Colonic mucosa (tissue), 4 donors: ENCODE measurements around the gene MPST. TPM values are rescaled to one million over a fixed set of nuclear protein-coding genes. Genes with fewer than 3 reads are reported as not detected.
A peak's percentile ranks its signal among the peaks of the same experiment; 100 is the strongest.

ENCODE experiments used
- DNase-seq: peaks from one replicate; pipeline ENCODE4 v3.0.0-alpha.2; 2020
- H3K27ac ChIP-seq: fragments of 200-600 bp; one replicate; pipeline ENCODE4 v1.8.0; 2021
- H3K27me3 ChIP-seq: fragments of 200-600 bp; one replicate; pipeline ENCODE4 v1.8.0; 2021
- H3K36me3 ChIP-seq: fragments of 200-600 bp; one replicate; pipeline ENCODE4 v1.8.0; 2021
- H3K4me1 ChIP-seq: fragments of 200-600 bp; one replicate; pipeline ENCODE4 v1.8.0; 2021; ENCODE audit warnings: mild to moderate bottlenecking
- H3K4me3 ChIP-seq: fragments of 200-600 bp; one replicate; pipeline ENCODE4 v1.8.0; 2021
- H3K9ac ChIP-seq, 2 donors: one replicate each; pipeline ENCODE4 v1.7.0; 2013; ENCODE audit warnings: control low read depth in 2 of 2, low read depth in 2 of 2, low read length in 2 of 2
- H3K9me3 ChIP-seq: fragments of 200-600 bp; one replicate; pipeline ENCODE4 v1.8.0; 2021
- CTCF ChIP-seq: fragments of 200-600 bp; IDR thresholded peaks from one replicate; pipeline ENCODE4 v1.8.0; 2022; ENCODE audit warnings: antibody characterized with exemption, mild to moderate bottlenecking
- intact Hi-C: fragments of 100-400 bp; cut with DNase I; formaldehyde crosslinking; loops from one replicate; pipeline ENCODE4 v1.14.1; 2022
- total RNA-seq, 2 donors: library from RNA; stranded (reverse); fragmentation: NEBNext Ultra II Directional in 1 of 2; extraction: Animal tissue kit (Norgen Biotek cat#: 25700) in 1 of 2; gene quantifications; one replicate each; pipeline ENCODE4 v1.2.1, GENCODE V29; 2021
- donor health status: healthy.
- donor health status: DM: no; HTN: no; CAD: no.
- donor health status: DM: no; HTN: no; CAD: no.

Gene MPST
- total RNA-seq, 2 donors from 2014 or later, result 217 to 259 TPM

- intact Hi-C loops, result no loop called here
- no peak for DNase-seq
- no peak for TF ChIP-seq CTCF
- H3K36me3 ChIP-seq, result no peaks in the 10 kb centered on the region
- H3K27ac ChIP-seq, result no peak overlapping the region
- no peaks in the 10 kb centered on the region for H3K27me3 ChIP-seq
- no peak overlapping the region for H3K9ac ChIP-seq
- H3K4me3 ChIP-seq, result no peak overlapping the region
- no peaks in the 10 kb centered on the region for H3K9me3 ChIP-seq
- H3K4me1 ChIP-seq, result peaks cover 17% of the 10 kb centered on the region
Measured at GRCh38 chr22:37036655-37037377, 17.3 kb downstream of the MPST start.

DNA sequence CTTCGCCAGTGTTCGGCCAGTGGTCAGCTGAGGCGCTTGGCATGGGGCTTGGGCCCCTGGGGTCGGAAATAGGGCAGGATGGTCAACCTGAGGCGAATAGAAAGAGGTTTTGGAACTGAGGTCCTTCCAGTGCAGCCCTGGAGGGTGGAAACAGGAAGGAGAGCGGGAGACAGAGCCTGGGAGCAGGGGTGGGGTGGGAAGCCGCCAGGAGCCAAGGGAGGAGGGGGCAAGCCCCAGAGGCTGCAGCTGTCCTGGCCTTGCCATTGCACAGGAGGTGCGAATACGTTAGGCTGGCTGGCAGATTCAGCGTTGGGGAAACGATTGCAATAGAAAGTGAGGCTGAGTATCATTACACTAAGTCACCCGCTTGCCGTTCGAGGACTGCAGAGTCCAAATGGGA lies 18.1 kb downstream of the MPST start:
- H3K4me3 ChIP-seq, result no peak overlapping the region
- no peak overlapping the region for H3K27ac ChIP-seq
- H3K4me1 ChIP-seq, result peaks cover 11% of the 10 kb centered on the region
- H3K9me3 ChIP-seq, result no peaks in the 10 kb centered on the region
- no peak overlapping the region for H3K9ac ChIP-seq
- intact Hi-C loops, result no loop called here
- no peaks in the 10 kb centered on the region for H3K27me3 ChIP-seq
- no peak for DNase-seq
- no peak for TF ChIP-seq CTCF
- no peaks in the 10 kb centered on the region for H3K36me3 ChIP-seq

DNA sequence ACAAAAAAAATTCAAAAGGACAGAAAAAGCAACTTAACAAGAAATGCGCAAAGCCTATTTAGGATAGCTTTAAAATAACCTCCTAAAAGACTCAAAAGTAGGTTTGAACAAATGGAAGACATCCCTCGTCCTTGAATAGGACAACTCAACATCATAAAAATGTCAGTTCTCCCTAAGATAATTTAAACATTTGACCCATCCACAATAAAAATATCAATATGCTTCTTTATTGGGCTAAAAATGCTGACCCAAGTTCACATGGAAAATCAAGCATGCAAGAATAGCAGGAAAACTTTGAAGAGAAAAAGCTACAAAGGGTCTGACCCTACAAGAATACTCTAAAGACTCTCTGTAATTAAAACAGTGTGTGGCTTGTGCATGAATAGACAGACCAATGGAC lies 19.9 kb downstream of the MPST start:
- peaks cover 3% of the 10 kb centered on the region for H3K4me1 ChIP-seq
- H3K36me3 ChIP-seq, result no peaks in the 10 kb centered on the region

GRCh38 chr22:37043209-37043827 lies 23.8 kb downstream of the MPST start:
- Histone ChIP-seq H3K36me3 (no peaks in the 10 kb centered on the region), H3K27me3 (no peaks in the 10 kb centered on the region), H3K9ac (peak overlapping the region; percentile 44 to 87), H3K9me3 (no peaks in the 10 kb centered on the region), H3K4me3 (no peak overlapping the region), H3K27ac (peak overlapping the region; percentile 91), H3K4me1 (peaks cover 7% of the 10 kb centered on the region)
- DNase-seq, result no peak
- intact Hi-C loops, result loop anchor here (10.0 kb wide), 2 partner anchors 59 to 189 kb away; no protein-coding TSS in a partner anchor
- TF ChIP-seq CTCF, result no peak

More for the DNA sequence above, 19.9 kb downstream of the MPST start:
- Histone ChIP-seq H3K27ac (no peak overlapping the region), H3K9ac (no peak overlapping the region), H3K4me3 (no peak overlapping the region), H3K9me3 (no peaks in the 10 kb centered on the region), H3K27me3 (no peaks in the 10 kb centered on the region)
- no peak for TF ChIP-seq CTCF
- no peak for DNase-seq
- intact Hi-C loops, result no loop called here

DNA sequence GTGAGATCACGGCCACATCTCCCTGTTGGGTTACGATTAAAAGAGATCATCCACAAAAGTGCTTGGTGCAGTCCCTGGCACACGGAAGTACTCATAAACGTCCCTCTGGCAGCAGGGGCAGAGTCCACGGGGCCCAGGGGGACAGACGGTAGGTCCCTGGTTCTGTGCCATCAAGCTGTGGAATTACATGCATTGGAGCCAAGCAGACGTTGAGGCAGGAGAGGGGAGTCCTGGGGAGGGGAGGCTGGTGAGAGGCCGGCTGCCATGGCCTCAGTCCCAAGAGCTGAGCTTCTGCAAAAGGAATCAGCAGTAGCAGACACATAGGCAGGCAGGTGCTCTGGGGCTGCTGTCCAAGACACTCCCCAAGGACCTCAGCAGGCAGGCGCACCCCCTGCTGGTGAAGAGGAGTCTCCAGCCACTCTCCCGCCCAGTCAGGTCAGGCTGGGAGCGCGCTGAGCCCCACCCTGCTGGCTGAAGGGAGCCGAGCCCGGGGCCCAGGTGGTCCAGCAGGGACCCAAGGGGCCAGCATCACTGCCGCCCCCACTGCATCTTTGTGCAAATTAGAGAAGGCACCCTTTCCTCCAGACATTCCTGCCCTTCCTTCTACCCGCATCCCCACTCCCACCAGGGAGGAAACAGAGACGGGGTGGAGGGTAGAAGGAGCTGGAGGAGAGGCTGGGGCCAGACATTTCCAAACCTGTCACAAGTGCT lies 24.4 kb downstream of the MPST start:
- Histone ChIP-seq H3K4me3 (no peak overlapping the region), H3K9me3 (no peaks in the 10 kb centered on the region), H3K4me1 (peaks cover 7% of the 10 kb centered on the region), H3K9ac (peak overlapping the region; percentile 44 to 87), H3K36me3 (no peaks in the 10 kb centered on the region), H3K27ac (peak overlapping the region; percentile 91), H3K27me3 (no peaks in the 10 kb centered on the region)
- intact Hi-C loops, result loop anchor here (10.0 kb wide), 2 partner anchors 59 to 189 kb away; no protein-coding TSS in a partner anchor
- peak; percentile 90 for DNase-seq
- peak; percentile 78 for TF ChIP-seq CTCF
